Fibroblast of lung (primary cell): ENCODE results near the gene PAIP2.

Experiments
- EZH2 ChIP-seq: IDR thresholded peaks from 2 replicates; pipeline ENCODE4 v1.5.1; 2012; ENCODE audit warnings: low read length, control low read depth, mild to moderate bottlenecking; ENCODE audit errors: missing control alignments
- TF ChIP-seq, protein P1 (sequence below), 2 donors: IDR thresholded peaks in 1 of 2; conservative IDR thresholded peaks in 1 of 2; 1 replicate in 1 of 2; 2 replicates in 1 of 2; pipeline ENCODE4 v1.5.1; 2011 to 2012; ENCODE audit warnings: low read length in 2 of 2, control low read depth in 1 of 2, inconsistent platforms in 1 of 2, low read depth in 1 of 2, mild to moderate bottlenecking in 1 of 2

DNA sequence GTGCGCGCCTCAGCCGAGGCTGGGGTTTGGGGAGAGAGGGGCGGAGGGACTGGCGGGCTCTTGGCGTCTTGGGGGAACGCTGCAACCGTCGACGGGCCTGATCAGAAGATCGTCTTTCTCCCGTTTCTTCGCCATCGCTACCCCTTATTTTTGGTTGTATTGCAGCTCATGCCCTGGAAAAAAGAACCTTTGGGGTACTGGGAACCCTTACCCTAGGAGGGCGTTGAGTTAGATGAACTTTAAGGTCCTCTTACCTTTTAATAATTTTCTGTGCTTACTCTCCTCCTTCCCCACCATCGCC is 719 bp downstream of the PAIP2 start:
- TF ChIP-seq, protein P1, sequence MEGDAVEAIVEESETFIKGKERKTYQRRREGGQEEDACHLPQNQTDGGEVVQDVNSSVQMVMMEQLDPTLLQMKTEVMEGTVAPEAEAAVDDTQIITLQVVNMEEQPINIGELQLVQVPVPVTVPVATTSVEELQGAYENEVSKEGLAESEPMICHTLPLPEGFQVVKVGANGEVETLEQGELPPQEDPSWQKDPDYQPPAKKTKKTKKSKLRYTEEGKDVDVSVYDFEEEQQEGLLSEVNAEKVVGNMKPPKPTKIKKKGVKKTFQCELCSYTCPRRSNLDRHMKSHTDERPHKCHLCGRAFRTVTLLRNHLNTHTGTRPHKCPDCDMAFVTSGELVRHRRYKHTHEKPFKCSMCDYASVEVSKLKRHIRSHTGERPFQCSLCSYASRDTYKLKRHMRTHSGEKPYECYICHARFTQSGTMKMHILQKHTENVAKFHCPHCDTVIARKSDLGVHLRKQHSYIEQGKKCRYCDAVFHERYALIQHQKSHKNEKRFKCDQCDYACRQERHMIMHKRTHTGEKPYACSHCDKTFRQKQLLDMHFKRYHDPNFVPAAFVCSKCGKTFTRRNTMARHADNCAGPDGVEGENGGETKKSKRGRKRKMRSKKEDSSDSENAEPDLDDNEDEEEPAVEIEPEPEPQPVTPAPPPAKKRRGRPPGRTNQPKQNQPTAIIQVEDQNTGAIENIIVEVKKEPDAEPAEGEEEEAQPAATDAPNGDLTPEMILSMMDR (conservative IDR thresholded peaks at IDR 0.05 in 1 of 2, IDR thresholded peaks at IDR 0.05 in 1 of 2; ENCODE audit: low read depth in 1 of 2, low read length in 2 of 2), result no peak
- no peak for TF ChIP-seq EZH2
